Activated CD4-positive, alpha-beta T cell treated with anti-CD3 and anti-CD28 coated beads for 36 hours (primary cell): ENCODE data around the gene NXPH1. TPM values are rescaled to one million over a fixed set of nuclear protein-coding genes. Genes with fewer than 3 reads are reported as not detected.

Experiments
- ATAC-seq: fragments of 200-7000 bp; cut with Tn5 transposase; one replicate; pipeline ENCODE4 v1.10.0; 2021; ENCODE audit warnings: mild to moderate bottlenecking, moderate library complexity
- CTCF ChIA-PET: fragments of 350-600 bp; sonication (Branson Sonifier 250); formaldehyde crosslinking; loops from one replicate; lab custom pipeline; 2021; ENCODE audit warnings: antibody characterized with exemption; lab: Charles Lee
- POLR2A ChIA-PET: fragments of 350-600 bp; sonication (Branson Sonifier 250); formaldehyde crosslinking; loops from one replicate; lab custom pipeline; 2021; ENCODE audit warnings: antibody characterized with exemption, inconsistent platforms; lab: Charles Lee
- DNase-seq: peaks from one replicate; pipeline ENCODE4 v3.0.0-alpha.2; 2020
- H3K27ac Mint-ChIP-seq: one replicate; pipeline ENCODE4 v1.8.0; 2021; ENCODE audit warnings: mixed read lengths
- H3K27me3 Mint-ChIP-seq: one replicate; pipeline ENCODE4 v1.8.0; 2021; ENCODE audit warnings: mixed read lengths
- H3K36me3 Mint-ChIP-seq: one replicate; pipeline ENCODE4 v1.8.0; 2021; ENCODE audit warnings: low read depth, mixed read lengths
- H3K4me1 Mint-ChIP-seq: one replicate; pipeline ENCODE4 v1.8.0; 2021; ENCODE audit warnings: mixed read lengths
- H3K4me3 Mint-ChIP-seq: one replicate; pipeline ENCODE4 v1.8.0; 2021; ENCODE audit warnings: mild to moderate bottlenecking, moderate library complexity, mixed read lengths
- H3K9me3 Mint-ChIP-seq: one replicate; pipeline ENCODE4 v1.8.0; 2021; ENCODE audit warnings: low read depth, mixed read lengths
- intact Hi-C, 2 experiments: fragments of 100-400 bp; cut with DNase I in 1 of 2; cut with micrococcal nuclease in 1 of 2; formaldehyde crosslinking; loops; one replicate each; pipeline versions ENCODE4 v1.14.2 to v1.15.1; 2022 to 2024; cut with DNase I, micrococcal nuclease
- total RNA-seq, 2 experiments: library from RNA; stranded (reverse); gene quantifications; one replicate each; pipeline ENCODE4 v1.2.3, GENCODE V29; 2021

NXPH1 gene
- total RNA-seq, 2 experiments from 2014 or later, result not detected

- Mint-ChIP-seq H3K9me3 (no peaks in the 10 kb centered on the region), H3K4me1 (no peaks in the 10 kb centered on the region), H3K27ac (no peak overlapping the region), H3K36me3 (no peaks in the 10 kb centered on the region), H3K4me3 (no peak overlapping the region), H3K27me3 (peaks cover 2% of the 10 kb centered on the region)
- ATAC-seq (no peak), DNase-seq (no peak)
- CTCF ChIA-PET, result no interaction called here
- intact Hi-C loops, result no loop called here
- POLR2A ChIA-PET, result no interaction called here
These were observed 47.7 kb downstream of the NXPH1 start for GRCh38 chr7:8481096-8481495.

GRCh38 chr7:8481752-8482446 lies 48.5 kb downstream of the NXPH1 start:
- no peaks in the 10 kb centered on the region for H3K36me3 Mint-ChIP-seq
- POLR2A ChIA-PET, result no interaction called here
- no peak overlapping the region for H3K27ac Mint-ChIP-seq
- H3K4me1 Mint-ChIP-seq, result no peaks in the 10 kb centered on the region
- no peaks in the 10 kb centered on the region for H3K9me3 Mint-ChIP-seq
- CTCF ChIA-PET, result interaction anchor here (0.6 kb wide), 1 partner anchor 64 kb away, joined by 3 read pairs; no protein-coding TSS in a partner anchor
- no peak for DNase-seq
- no peak for ATAC-seq
- intact Hi-C loops, result no loop called here
- no peak overlapping the region for H3K4me3 Mint-ChIP-seq
- H3K27me3 Mint-ChIP-seq, result peaks cover 2% of the 10 kb centered on the region

- ChIA-PET CTCF (interaction anchor here (0.6 to 1.6 kb wide), 2 partner anchors 26 to 636 kb away, joined by 3 to 4 read pairs; no protein-coding TSS in a partner anchor), POLR2A (no interaction called here)
- Mint-ChIP-seq H3K4me3 (no peak overlapping the region), H3K9me3 (no peaks in the 10 kb centered on the region), H3K27ac (no peak overlapping the region), H3K27me3 (peaks cover 2% of the 10 kb centered on the region), H3K4me1 (no peaks in the 10 kb centered on the region), H3K36me3 (no peaks in the 10 kb centered on the region)
- DNase-seq, result no peak
- intact Hi-C loops, result no loop called here
- no peak for ATAC-seq
These were observed 57.1 kb downstream of the NXPH1 start for GRCh38 chr7:8490391-8491045.

GRCh38 chr7:8491106-8491505 lies 57.7 kb downstream of the NXPH1 start:
- CTCF ChIA-PET, result interaction anchor here (1.6 kb wide), 1 partner anchor 26 kb away, joined by 4 read pairs; no protein-coding TSS in a partner anchor
- ATAC-seq, result no peak

GRCh38 chr7:8491544-8492489 lies 58.4 kb downstream of the NXPH1 start:
- intact Hi-C loops, result no loop called here
- ChIA-PET CTCF (interaction anchor here (1.6 kb wide), 1 partner anchor 27 kb away, joined by 4 read pairs; no protein-coding TSS in a partner anchor), POLR2A (no interaction called here)
- no peak for DNase-seq
- Mint-ChIP-seq H3K4me3 (no peak overlapping the region), H3K36me3 (no peaks in the 10 kb centered on the region), H3K4me1 (no peaks in the 10 kb centered on the region), H3K27ac (no peak overlapping the region), H3K27me3 (peaks cover 2% of the 10 kb centered on the region), H3K9me3 (no peaks in the 10 kb centered on the region)
- ATAC-seq, result no peak

More at GRCh38 chr7:8491106-8491505, 57.7 kb downstream of the NXPH1 start:
- Mint-ChIP-seq H3K36me3 (no peaks in the 10 kb centered on the region), H3K4me1 (no peaks in the 10 kb centered on the region), H3K9me3 (no peaks in the 10 kb centered on the region), H3K4me3 (no peak overlapping the region), H3K27me3 (peaks cover 2% of the 10 kb centered on the region), H3K27ac (no peak overlapping the region)
- intact Hi-C loops, result no loop called here
- DNase-seq, result no peak
- POLR2A ChIA-PET, result no interaction called here

- Mint-ChIP-seq H3K9me3 (no peaks in the 10 kb centered on the region), H3K4me3 (no peak overlapping the region), H3K27ac (no peak overlapping the region), H3K36me3 (no peaks in the 10 kb centered on the region), H3K27me3 (peaks cover 5% of the 10 kb centered on the region), H3K4me1 (no peaks in the 10 kb centered on the region)
- POLR2A ChIA-PET, result no interaction called here
- DNase-seq (no peak), ATAC-seq (no peak)
- intact Hi-C loops, result no loop called here
- CTCF ChIA-PET, result no interaction called here
These were observed 65.7 kb downstream of the NXPH1 start for GRCh38 chr7:8499128-8499527.

- no peak overlapping the region for H3K4me3 Mint-ChIP-seq
- intact Hi-C loops, result no loop called here
- no peaks in the 10 kb centered on the region for H3K9me3 Mint-ChIP-seq
- POLR2A ChIA-PET, result no interaction called here
- CTCF ChIA-PET, result no interaction called here
- H3K36me3 Mint-ChIP-seq, result no peaks in the 10 kb centered on the region
- H3K27ac Mint-ChIP-seq, result no peak overlapping the region
- DNase-seq (no peak), ATAC-seq (no peak)
- peaks cover 7% of the 10 kb centered on the region for H3K27me3 Mint-ChIP-seq
- H3K4me1 Mint-ChIP-seq, result no peaks in the 10 kb centered on the region
These were observed 66.9 kb downstream of the NXPH1 start for GRCh38 chr7:8500286-8500685.

GRCh38 chr7:8507566-8507965 lies 74.2 kb downstream of the NXPH1 start:
- no peaks in the 10 kb centered on the region for H3K4me1 Mint-ChIP-seq
- no peak overlapping the region for H3K27ac Mint-ChIP-seq

GRCh38 chr7:8509621-8510020 lies 76.2 kb downstream of the NXPH1 start:
- Mint-ChIP-seq H3K27ac (no peak overlapping the region), H3K9me3 (no peaks in the 10 kb centered on the region)

More at GRCh38 chr7:8507566-8507965, 74.2 kb downstream of the NXPH1 start:
- CTCF ChIA-PET, result interaction anchor here (0.5 to 1.3 kb wide), 4 partner anchors 11 to 1855 kb away, joined by 3 read pairs; no protein-coding TSS in a partner anchor
- no peaks in the 10 kb centered on the region for H3K36me3 Mint-ChIP-seq
- ATAC-seq (no peak), DNase-seq (no peak)
- intact Hi-C loops, result no loop called here
- H3K4me3 Mint-ChIP-seq, result no peak overlapping the region
- no peaks in the 10 kb centered on the region for H3K9me3 Mint-ChIP-seq
- POLR2A ChIA-PET, result no interaction called here
- peaks cover 6% of the 10 kb centered on the region for H3K27me3 Mint-ChIP-seq

GRCh38 chr7:8511855-8512254 lies 78.4 kb downstream of the NXPH1 start:
- ChIA-PET POLR2A (no interaction called here), CTCF (no interaction called here)
- no peak for DNase-seq
- no peak for ATAC-seq
- no peaks in the 10 kb centered on the region for H3K36me3 Mint-ChIP-seq
- H3K27ac Mint-ChIP-seq, result no peak overlapping the region
- intact Hi-C loops, result no loop called here
- no peaks in the 10 kb centered on the region for H3K9me3 Mint-ChIP-seq
- H3K27me3 Mint-ChIP-seq, result peaks cover 3% of the 10 kb centered on the region
- no peak overlapping the region for H3K4me3 Mint-ChIP-seq
- H3K4me1 Mint-ChIP-seq, result no peaks in the 10 kb centered on the region

More at GRCh38 chr7:8509621-8510020, 76.2 kb downstream of the NXPH1 start:
- DNase-seq (no peak), ATAC-seq (no peak)
- no peaks in the 10 kb centered on the region for H3K4me1 Mint-ChIP-seq
- H3K27me3 Mint-ChIP-seq, result peaks cover 6% of the 10 kb centered on the region
- intact Hi-C loops, result no loop called here
- H3K4me3 Mint-ChIP-seq, result no peak overlapping the region
- POLR2A ChIA-PET, result no interaction called here
- CTCF ChIA-PET, result interaction anchor here (0.6 kb wide), 1 partner anchor 549 kb away, joined by 3 read pairs; no protein-coding TSS in a partner anchor
- H3K36me3 Mint-ChIP-seq, result no peaks in the 10 kb centered on the region

- Mint-ChIP-seq H3K36me3 (no peaks in the 10 kb centered on the region), H3K27me3 (no peaks in the 10 kb centered on the region), H3K4me1 (no peaks in the 10 kb centered on the region), H3K9me3 (no peaks in the 10 kb centered on the region), H3K27ac (no peak overlapping the region), H3K4me3 (no peak overlapping the region)
- intact Hi-C loops, result no loop called here
- no peak for DNase-seq
- ChIA-PET POLR2A (no interaction called here), CTCF (no interaction called here)
- no peak for ATAC-seq
These were observed 81.5 kb downstream of the NXPH1 start for GRCh38 chr7:8514781-8515519.
